CD4-positive, alpha-beta T cell treated with Interleukin-12 subunit alpha and Interleukin-12 subunit beta, for 1 hour (primary cell): ENCODE data around the gene LRRC45.

Experiments used
- DNase-seq: peaks from one replicate; pipeline ENCODE4 v3.0.0-alpha.2; 2020

Gene LRRC45

DNA sequence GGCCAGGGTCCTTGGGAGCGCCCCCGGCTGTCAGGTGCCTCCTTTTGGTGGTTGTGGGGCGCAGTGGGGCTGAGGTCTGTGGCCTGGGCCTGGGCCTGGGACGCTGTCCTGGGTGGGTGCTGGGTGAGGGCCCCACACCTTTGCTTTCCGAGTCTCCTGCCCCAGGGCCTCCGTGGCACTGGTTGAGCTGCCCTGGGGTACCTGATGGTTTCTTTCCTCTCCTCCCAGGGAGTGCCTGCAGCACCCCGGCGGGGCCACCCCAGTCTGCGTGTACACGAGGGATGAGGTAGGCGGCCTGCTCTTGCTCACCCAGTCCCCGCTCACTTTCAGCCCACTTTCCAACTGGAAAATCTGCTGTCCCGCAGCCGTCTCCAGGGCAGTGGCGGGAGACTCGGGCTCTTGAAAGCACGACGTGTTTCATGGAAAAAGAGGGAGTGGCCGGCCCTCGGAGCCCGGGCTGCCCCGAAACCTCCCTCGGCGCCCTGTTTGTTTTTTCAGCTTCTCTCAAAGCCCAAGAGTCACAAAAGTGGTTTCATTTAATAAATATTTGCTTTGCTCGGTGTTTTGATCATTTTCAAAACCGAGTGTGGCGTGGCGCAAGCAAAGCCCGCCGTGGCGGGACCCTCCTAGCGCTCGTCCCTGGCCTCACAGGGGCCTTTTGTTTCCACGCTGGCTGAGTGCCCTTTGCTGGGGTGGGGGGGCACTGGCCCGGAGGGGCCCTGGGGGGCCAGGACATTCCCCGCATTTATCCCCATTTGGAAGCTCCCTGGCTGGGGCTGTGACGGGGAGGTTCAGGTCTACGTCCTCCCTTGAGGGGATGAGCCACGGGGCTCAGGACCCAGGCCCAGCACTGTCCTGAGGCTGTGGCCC is 28.3 kb upstream of the LRRC45 start:
- no peak for DNase-seq

DNA sequence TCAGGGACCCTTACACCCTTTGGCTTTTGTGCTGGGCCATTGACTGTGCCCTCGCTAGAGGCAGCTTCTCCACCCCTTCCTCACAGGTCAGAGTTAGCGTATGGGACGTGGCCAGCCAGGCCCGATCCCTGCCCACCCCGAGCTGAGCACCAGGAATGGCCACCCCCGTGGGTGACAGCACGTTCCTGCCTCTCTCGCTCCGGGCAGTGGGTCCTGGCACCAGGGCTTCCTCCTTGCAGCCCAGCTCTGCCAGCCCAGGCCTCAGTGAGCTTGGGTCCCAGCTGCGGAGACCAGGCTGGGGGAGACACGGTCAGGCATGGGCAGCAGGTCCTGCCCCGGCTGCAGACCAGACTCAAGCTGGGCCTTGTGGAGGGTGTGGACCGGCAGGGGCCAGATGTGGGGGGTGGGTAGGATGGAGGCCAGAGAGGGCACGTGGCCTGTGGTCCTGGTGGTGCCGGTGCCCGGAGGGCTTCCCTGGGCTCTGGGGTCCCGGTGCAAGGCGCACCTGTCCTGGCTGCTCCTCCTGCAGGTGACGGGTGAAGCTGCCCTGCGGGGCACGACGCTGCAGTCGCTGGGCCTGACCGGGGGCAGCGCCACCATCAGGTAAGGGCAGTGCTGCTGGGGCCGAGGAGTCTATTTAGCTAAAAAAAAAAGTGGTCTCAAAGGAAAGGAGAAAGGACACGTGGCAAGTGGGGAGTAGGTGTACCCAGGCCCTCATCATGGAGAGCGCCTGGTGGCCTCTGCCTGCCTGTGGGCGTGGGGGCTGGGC is 27.5 kb upstream of the LRRC45 start:
- no peak for DNase-seq

DNA sequence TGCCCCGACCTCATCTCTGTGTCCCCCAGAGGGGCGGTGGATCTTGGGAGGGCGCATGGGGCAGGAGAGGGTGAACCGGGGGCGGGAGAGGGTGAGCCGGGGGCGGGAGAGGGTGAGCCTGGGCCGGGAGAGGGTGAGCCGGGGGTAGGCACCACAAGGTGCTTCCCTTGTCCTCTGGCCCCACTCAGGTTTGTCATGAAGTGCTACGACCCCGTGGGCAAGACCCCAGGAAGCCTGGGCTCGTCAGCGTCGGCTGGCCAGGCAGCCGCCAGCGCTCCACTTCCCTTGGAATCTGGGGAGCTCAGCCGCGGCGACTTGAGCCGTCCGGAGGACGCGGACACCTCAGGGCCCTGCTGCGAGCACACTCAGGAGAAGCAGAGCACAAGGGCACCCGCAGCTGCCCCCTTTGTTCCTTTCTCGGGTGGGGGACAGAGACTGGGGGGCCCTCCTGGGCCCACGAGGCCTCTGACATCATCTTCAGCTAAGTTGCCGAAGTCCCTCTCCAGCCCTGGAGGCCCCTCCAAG is 26.8 kb upstream of the LRRC45 start:
- no peak for DNase-seq

DNA sequence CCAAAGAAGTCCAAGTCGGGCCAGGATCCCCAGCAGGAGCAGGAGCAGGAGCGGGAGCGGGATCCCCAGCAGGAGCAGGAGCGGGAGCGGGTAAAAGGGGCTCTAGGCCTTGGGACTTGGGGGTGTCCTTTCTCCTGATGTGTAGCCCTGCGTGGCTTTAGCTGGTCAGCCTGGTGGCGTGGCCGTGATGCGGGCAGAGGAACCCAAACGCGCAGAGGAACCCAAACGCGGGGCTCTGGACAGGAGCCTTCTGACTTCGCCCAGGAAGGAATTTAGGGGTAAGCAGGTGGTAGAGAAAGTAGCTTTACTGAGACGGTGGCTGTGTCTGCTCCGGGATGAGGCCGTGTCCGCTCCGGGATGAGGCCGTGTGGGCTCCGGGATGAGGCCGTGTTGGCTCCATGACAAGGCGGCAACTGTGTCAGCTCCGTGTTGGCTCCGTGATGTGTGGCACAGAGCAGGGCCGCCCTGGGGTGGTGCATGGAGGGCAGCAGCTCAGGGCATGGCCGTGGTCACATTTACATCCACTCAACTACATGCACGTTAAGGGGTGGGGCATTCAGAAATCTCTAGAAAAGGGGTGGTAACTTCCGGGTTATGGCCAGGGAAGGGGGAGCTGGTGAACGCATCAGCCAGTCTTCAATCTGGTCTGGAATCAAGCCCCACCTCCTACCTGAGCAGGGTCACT is 26.2 kb upstream of the LRRC45 start:
- no peak for DNase-seq

DNA sequence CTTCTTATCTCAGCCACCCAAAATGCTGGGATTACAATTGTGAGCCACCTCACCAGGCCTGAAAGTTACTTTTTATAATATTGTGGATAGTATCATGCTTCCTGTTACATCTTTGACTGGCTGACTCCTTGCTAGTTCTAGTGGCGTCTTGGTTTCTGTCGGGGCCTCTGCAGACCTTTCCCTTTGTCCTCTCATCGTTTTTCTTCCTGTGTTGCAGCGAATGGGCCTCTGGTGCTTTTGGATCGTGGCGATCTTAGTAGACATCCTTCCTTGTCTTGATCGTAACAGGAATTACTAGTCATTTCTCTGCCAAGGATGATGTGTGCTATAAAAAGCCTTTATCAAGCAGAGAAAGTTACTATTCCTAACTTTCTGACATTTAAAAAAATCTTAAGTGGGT is 24.9 kb upstream of the LRRC45 start:
- DNase-seq: no peak

DNA sequence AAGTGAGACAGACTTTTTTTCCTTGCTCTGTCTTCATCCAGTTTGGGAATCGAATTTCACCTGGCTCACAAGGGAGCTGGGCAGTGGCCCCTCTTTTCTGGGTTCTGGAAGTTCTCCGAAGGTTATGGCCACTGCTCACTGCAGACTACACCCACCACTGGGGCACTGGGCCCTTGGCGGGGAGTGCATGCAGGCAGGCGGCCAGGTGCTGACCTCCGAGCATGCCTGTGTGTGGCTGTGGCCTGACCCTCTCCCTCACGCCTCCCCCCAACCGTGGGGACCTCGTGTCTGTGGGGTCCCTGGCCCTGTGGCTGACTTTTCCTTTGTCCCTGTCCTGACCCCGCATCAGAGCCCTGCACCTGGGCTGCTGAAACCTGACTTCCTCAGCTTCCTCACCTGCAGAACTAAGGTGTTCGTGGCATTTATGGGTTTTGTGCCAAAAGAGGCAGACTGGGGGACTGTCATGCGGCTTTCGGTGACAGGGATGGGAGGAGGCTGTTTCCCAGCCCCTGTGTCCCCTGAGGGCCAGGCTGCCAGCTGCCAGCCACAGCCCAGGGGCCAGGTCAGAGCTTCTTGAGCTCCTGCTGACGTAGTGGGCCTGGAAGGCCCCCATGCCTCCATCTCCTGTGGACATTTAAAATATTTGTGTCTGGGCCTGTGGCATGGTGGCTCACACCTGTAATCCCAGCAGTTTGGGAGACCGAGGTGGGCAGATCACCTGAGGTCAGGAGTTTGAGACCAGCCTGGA is 24.2 kb upstream of the LRRC45 start:
- DNase-seq: no peak

DNA sequence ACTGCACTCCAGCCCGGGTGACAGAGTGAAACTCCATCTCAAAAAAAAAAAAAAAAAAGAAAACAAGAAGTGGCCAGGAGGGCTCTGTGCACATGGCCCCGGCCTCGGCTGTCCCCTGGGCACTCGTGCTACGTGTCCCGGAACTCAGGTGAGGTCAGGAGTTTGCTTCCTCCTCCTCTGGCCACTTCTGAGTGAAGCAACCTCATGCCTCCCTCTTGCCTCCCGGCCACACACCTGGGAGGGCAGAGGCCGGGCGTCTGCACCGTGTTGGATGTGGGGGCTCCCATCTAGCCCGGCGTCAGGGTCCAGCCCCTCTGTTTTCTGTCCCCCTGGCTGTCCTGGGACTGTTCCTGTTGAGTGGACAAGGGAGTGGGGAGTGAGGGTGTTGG is 23.5 kb upstream of the LRRC45 start:
- DNase-seq: no peak

DNA sequence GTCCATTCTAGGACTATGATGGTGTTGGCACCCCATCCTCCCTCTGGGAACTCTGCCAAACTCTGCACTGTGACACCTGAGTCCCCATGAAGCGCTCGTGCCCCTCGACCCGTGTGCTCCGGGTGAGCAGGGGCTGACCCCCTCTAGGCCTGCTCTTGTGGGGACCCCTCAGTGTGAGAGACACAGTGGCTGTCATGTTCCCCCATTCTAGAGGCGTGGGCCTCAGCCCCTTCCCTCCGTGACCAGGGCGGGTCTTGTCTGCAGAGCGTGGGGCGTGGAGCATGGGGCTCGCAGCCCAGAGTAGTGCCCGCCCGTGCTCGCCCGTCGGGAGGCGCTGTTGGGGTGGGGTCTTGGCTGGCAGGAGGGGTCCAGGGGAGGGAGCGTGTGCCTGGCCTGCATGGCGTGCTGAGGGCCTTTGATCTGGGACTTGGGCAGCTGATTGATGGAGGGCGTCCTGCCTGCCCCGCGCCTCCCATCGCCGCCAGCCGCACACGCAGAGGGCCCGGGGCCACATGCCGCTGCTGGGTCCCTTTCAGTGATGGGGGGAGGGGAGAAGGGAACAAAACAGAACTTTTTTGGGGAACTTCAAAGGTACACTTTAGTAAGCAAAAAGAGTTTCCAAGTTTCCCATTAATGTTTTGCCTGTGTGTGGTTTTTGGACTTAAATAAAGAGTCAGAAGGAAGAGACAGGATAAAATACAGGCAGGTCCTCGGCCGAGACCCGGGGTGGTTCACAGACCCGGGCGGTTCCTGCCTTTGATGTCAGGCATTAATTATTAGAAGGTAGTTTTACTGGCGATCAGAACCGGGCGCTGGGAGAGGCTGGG is 22.9 kb upstream of the LRRC45 start:
- DNase-seq: no peak

DNA sequence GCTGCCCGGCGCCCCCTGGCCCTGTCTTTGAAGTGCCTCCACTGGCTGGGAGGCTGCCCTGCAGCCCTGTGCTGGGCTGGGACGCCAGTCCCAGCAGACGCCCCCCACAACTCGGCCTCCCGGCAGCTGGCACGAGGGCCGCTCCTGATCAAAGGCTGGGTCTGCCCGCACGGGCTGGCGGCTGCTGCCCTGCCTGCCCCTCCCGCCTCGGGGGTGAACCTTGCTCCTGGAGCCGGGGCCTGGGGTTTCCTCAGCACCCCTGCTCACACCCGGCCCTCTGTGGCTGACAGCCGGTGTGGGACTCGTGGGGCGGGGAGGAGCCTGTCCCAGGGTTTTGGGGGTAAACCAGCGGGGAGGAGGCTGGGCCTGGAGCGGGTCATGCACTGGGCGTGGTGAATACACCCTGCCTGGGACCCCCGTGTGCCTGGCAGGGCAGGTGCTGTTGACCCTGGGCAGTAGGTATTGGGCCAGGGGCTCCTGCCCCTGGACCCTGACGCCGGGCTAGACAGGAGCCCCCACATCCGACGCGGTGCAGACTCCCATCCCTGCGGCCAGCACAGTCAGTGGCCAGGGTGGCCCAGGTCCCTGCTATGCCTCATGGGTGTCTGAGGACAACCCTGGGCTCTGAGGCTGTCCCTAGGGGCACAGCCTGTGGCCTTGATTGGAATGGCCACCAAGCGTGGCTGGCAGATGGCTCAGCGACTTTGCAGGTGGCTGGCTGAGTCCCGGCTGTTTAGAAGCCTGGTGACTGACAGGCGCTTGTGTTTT is 22.1 kb upstream of the LRRC45 start:
- no peak for DNase-seq

DNA sequence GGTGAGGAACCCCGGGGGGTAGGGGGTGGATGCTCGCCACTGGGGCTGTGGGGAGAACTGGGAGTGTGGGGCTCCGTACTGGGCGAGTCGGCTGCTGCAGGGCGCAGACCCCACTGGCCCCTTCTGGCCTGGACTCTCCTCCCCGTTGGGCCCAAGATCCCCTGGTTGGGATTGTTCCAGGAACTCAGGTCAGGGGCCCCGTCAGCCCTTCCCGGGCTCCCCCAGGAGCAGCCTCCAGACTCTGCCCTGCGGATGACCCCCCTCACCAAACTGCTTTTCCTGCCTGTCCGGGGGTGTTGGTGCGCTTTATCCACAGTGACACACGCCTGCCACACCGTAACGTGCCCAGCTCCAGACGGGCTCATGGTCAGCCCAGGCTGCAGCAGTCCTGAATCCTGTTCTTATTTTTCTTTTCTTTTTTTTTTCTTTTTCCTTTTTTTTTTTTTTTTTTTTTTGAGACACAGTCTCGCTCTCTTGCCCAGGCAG is 21.5 kb upstream of the LRRC45 start:
- no peak for DNase-seq

DNA sequence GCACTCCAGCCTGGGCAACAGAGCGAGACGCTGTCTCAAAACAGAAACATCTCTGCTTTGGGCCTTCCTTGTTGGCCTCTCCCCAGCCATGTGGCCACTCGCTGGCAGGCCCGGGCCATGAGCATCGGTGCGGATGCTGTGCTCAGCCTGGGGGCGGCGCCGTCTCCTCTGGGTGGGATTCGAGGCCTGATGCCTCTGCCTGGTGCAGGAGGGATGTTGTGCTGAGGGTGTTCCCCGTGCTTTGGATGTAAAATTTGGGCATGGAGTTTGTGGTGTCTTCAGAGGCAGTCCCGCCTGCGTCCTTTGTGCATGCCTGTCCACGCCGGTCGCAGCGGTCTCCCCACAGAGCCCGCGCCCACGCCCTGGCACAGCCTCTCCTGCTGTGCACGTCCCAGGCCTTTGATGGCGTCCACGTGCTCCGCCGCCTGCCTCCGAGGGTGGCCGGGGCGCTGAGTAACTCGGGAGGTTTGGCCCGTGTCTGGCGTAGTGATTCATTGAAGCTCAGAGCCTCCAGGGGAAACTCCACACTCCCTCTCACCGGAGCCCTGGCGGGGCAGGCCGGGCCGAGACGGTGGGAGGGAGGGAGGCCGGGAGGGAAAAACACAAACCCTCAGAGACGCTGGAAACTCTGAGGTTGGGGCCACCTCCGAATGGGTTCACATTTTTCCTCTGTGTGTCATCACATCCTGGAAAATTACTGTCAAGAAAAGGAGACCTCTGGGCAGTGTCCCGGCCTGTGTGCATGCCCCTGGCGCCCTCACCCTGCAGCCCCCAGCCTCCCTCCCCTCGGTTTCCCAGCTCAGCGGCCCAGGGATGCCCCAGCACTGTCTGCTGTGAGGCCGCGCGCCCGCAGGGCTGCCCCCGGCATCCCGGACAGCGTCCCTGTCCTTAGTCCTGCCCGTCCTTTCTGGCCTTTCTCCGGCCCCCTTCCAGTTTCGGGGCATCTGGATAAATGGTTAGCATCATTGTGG is 19.4 kb upstream of the LRRC45 start:
- DNase-seq: no peak

DNA sequence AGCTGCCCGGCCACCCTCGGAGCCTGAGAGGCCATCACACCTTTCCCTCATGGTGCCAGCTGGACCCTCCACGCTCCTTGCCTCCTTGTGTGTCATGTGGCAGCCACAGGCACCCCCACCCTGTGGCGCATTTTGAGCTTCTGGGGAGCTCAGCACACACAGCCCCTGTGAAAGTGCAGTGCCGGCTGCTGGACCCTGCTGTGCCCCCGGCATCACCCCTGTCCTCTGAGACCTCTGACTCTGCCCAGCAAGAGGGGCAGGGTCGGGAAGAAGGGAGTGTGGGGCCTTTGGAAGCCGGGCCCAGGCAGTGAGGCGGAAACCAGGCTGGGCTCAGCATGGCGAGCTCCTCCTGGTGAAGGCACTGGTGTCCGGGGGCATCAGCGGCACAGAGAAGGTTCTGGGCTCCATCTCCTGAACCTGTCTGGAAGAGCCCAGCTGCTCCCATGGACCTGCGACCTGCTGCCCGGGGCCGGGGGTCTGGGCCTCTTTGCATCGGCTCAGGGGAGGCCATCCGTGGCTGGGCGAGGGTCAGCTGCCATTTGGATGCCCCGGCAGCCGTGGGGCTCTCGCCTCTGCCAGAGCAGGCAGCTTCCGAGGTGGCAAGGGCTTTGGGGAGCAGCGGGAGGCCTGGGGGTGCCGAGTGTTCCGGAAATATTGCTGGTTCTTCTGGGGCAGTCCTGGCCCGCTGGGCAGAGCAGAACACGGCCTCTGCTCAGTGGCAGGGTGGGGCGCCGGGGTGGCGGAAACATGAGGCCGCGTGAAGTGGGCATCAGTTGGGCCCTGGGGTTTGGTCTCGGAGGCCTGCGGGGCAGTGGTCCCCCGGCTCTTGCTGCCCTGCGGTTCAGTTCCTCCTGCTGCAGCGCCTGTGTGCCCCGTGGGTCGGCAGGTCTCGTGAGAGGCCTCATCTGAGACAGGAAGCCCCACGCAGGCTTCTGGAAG is 18.3 kb upstream of the LRRC45 start:
- no peak for DNase-seq

DNA sequence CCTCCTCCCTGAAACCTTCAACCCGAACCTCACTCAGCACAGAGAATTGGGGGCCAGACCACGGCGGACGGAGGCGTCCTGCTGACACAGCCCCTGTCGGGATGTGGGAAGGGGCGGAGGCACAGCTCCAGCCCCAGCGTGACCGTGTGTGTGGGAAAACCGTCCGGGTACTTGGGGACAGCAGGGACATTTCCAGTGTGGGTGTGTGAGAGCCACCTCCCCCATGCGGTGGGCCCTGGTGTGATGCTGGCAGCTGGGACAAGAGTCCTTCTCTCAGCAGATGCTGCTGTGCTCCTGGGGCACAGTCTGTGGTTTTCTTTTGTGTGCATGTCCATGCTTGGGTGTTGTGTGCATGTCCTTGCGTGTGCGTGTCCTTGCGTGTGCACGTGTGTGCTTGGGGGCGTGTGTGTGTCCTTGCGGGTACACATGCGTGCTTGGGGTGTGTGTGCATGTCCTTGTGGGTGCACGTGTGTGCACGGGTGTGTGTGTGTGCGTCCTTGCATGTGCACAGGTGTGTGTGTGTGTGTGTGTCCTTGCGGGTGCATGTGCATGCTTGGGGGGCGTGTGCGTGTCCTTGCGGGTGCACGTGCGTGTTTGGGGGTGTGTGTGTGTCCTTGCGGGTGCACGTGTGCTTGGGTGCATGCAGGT is 17.3 kb upstream of the LRRC45 start:
- DNase-seq: no peak

DNA sequence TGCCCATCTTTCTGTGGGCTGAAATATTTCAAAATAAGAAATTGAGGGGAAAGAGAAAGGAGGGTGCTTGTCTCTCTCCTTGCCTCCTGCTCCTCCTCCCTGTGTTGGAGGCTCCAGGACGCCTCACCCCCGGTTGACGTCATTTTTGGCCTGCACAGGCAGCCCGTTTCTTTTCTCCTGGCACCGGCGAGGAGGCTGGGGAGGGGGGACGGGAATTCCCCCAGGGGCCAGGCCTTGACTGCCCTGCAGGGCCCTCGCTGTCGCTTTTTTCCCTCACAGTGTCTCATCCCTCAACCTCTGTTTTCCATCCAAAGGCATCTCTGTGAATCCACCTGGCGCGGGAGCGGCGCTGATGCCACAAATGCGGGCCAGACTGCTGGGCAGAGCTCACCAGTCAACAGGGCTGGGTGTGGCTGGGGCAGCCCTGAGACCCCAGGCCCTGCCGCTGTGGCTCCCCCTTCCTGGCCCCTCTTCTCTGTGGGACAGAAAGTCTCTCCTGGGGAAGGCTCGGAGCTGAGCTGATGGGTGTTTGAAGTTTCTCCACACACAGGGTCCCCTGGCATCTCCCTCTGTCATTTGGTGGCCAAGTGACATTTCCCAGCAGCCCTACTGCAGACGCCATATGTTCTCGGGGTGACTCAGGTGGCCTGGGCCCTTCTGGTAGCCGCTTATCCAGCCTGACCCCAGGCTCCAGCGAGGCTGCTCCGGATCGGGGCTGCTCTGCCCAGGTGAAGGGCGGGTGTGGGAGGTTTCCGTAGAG is 16.5 kb upstream of the LRRC45 start:
- no peak for DNase-seq

DNA sequence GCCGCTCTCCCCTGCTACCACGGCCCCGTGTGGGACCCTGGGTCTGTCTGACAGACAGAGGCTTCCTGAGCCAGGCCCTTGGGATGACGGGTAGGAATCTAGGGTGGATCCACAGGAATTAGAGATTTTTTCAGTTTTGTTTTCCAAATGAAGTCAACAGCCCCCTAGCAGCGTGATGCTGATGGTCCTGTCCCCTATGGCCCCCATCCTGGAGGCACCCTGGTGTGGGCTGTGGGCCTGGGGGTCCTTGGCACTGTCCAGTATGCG is 15.9 kb upstream of the LRRC45 start:
- DNase-seq: no peak

DNA sequence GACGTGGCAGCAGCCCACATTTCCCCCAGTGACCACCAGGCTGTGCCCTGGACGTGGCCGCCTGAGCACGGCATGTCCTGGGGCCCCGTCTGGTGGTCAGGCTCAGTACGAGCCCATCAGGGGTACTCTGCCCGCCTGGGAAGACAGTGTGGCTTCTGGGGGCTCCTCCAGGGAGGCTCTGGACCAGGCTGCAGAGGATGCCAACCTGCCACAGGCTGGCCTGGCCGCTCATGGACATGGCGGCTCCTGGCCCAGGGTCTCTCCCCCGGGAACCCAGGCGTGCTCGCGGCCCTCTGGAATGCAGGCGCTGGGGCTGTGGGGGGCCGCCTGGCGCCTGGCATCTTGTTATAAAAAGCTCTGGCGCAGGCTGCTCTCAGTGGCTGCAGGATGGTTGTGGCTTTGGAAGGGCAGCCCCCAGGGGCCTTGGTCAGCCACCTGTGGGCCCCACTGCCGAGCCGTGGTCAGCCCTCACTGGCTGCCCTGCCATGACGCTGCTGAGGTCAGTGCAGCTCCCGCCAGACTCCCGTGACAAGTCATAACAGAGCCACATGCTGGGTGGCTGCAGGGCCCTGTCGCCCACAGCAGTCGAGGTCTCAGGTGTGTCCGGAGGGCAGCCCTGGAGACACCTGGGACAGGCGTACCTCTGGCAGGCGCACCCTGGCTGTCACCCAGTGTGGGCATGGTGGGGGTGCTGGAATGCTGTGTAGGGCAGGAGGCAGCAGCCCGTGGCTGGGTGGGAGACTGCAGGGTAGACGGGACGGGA is 15.4 kb upstream of the LRRC45 start:
- DNase-seq: no peak
